RWPE2 (cell line): ENCODE measurements around the gene RPL28.
A peak's percentile ranks its signal among the peaks of the same experiment; 100 is the strongest.

ENCODE experiments used
- ATAC-seq: fragments of 200-7000 bp; cut with Tn5 transposase; 3 replicates; pipeline ENCODE4 v1.9.1; 2021; ENCODE audit warnings: low read depth
- DNase-seq: peaks from one replicate; pipeline ENCODE4 v3.0.0-alpha.2; 2020; ENCODE audit warnings: low spot score
- H3K27ac ChIP-seq: fragments of 450-650 bp; 2 replicates; pipeline ENCODE4 v1.5.1; 2017; ENCODE audit warnings: mild to moderate bottlenecking; ENCODE audit not compliant: poor library complexity, severe bottlenecking
- H3K27me3 ChIP-seq: fragments of 250-450 bp; sonication (Bioruptor Pico); 2 replicates; pipeline ENCODE4 v1.5.1; 2021; ENCODE audit warnings: mild to moderate bottlenecking, moderate library complexity; ENCODE audit not compliant: insufficient read depth, poor library complexity, severe bottlenecking
- H3K36me3 ChIP-seq: fragments of 250-450 bp; sonication (Bioruptor Pico); 2 replicates; pipeline ENCODE4 v1.5.1; 2020; ENCODE audit warnings: low read depth, mild to moderate bottlenecking, moderate library complexity
- H3K4me1 ChIP-seq: fragments of 250-450 bp; sonication (Bioruptor Pico); 2 replicates; pipeline ENCODE4 v1.5.1; 2021; ENCODE audit warnings: mild to moderate bottlenecking, moderate library complexity; ENCODE audit not compliant: insufficient read depth, poor library complexity, severe bottlenecking
- H3K4me3 ChIP-seq: fragments of 250-450 bp; sonication (Bioruptor Pico); 2 replicates; pipeline ENCODE4 v1.5.1; 2021; ENCODE audit warnings: mild to moderate bottlenecking, moderate library complexity; ENCODE audit not compliant: severe bottlenecking
- H3K9me3 ChIP-seq: fragments of 250-450 bp; sonication (Bioruptor Pico); 2 replicates; pipeline ENCODE4 v1.5.1; 2021; ENCODE audit warnings: mild to moderate bottlenecking, moderate library complexity; ENCODE audit not compliant: severe bottlenecking
- TF ChIP-seq, protein P1 (sequence below): fragments of 450-650 bp; IDR thresholded peaks from one replicate; pipeline ENCODE4 v1.5.1; 2017; ENCODE audit warnings: mild to moderate bottlenecking, moderate library complexity; ENCODE audit not compliant: poor library complexity, severe bottlenecking

RPL28 gene

DNA sequence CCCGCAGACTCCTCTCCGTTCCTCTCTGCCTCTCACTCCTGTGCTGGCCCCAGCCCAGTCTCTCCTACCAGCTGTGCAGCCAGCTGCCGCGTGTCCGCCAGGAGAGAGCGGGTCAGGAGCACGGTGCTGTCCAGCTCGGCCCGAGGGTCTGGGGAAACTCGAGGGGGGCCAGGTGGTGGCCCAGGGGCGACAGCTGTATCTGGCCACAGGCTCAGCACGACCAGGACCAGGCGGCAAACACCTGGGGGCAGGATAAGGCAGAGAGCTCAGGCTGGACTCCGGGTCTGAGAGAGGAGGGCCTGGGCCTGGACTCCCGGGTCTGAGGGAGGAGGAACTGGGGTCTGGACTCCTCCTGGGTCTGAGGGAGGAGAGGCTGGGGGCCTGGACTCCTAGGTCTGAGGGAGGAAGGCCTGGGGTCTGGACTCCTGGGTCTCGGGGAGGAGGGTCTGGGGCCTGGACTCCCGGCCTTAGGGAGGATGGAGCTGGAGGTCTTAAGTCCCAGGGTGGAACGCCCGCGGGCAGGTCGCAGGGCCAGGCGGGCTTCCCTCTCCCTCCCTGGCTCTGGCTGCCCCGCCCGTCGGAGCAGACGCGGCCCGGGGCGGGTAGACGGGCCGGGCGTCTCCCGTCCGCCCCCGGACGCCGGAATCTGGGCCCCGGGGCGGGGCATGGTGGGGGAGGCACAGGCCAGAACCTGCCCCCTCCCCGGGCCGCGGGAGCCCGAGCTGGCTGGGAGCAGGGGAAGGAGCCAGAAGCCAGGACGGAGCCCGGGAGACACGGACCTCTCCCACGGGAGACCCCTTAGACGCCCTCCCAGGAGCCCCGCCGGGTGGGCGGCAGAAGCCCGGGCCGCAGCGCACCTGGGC is 16.8 kb upstream of the RPL28 start:
- DNase-seq = peak; percentile 68
- TF ChIP-seq, protein P1, sequence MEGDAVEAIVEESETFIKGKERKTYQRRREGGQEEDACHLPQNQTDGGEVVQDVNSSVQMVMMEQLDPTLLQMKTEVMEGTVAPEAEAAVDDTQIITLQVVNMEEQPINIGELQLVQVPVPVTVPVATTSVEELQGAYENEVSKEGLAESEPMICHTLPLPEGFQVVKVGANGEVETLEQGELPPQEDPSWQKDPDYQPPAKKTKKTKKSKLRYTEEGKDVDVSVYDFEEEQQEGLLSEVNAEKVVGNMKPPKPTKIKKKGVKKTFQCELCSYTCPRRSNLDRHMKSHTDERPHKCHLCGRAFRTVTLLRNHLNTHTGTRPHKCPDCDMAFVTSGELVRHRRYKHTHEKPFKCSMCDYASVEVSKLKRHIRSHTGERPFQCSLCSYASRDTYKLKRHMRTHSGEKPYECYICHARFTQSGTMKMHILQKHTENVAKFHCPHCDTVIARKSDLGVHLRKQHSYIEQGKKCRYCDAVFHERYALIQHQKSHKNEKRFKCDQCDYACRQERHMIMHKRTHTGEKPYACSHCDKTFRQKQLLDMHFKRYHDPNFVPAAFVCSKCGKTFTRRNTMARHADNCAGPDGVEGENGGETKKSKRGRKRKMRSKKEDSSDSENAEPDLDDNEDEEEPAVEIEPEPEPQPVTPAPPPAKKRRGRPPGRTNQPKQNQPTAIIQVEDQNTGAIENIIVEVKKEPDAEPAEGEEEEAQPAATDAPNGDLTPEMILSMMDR = no peak
- Histone ChIP-seq H3K27me3 (no peaks in the 10 kb centered on the region), H3K27ac (peak overlapping the region; percentile 48), H3K4me3 (peak overlapping the region; percentile 26), H3K4me1 (peaks cover 8% of the 10 kb centered on the region), H3K9me3 (no peaks in the 10 kb centered on the region), H3K36me3 (no peaks in the 10 kb centered on the region)
- ATAC-seq = peak; percentile 22; the same call in 2 of the 3 replicates

DNA sequence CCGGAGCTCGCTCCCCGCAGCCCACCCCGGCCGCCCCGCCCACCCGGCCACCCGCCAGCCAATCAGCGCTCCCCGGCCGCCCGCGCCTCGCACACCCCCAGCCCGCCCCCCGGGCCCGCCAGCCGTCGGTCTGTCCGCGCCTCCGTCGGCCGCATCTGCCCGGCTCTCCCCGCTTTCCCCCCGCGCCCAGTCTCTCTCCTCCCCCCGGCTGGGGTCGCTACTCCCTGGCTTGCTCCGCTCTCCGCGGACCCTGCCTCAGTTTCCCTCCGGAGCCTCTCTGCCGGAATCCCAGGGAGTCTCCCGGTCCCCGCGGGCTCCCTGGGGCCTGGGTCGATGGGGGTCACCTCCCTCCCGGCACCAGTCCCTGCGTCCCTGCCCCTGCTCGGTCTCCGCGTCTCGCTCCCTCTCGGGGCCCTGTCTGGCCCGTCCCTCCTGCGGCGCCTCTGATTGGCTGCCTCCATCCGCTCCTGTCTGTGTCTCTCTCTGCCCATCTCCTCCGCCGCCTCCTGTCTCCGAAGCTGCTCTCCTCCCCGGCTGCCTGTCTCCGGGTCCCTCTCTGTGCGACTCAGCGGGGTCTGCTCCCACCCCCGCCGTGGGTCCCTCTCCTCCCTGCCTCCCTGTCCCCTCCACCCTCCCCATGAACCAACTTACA is 16.0 kb upstream of the RPL28 start:
- H3K27me3 ChIP-seq = no peaks in the 10 kb centered on the region
- H3K27ac ChIP-seq = peak overlapping the region; percentile 48
- peak overlapping the region; percentile 46 for H3K4me3 ChIP-seq
- H3K36me3 ChIP-seq = no peaks in the 10 kb centered on the region
- no peaks in the 10 kb centered on the region for H3K9me3 ChIP-seq
- ATAC-seq = peak; percentile 79
- H3K4me1 ChIP-seq = peaks cover 8% of the 10 kb centered on the region
- TF ChIP-seq, protein P1 = no peak
- DNase-seq = peak; percentile 87

- ATAC-seq (peak; percentile 61), DNase-seq (peak; percentile 69)
- Histone ChIP-seq H3K4me3 (peak within 1 kb of the TSS; percentile 46), H3K9me3 (no peaks in the 10 kb centered on the region), H3K27ac (peak within 1 kb of the TSS; percentile 48), H3K36me3 (no peaks in the 10 kb centered on the region), H3K27me3 (no peaks in the 10 kb centered on the region), H3K4me1 (peaks cover 8% of the 10 kb centered on the region)
- TF ChIP-seq, protein P1 = no peak
These were observed 15.3 kb upstream of the RPL28 start, which contains the start of gene IL11 for GRCh38 chr19:55370305-55370988. Gene IL11 (minus strand): TSS chr19:55370463. CDS start chr19:55370310, 153 bp downstream.

- Histone ChIP-seq H3K27me3 (no peaks in the 10 kb centered on the region), H3K4me1 (peaks cover 14% of the 10 kb centered on the region), H3K4me3 (no peak overlapping the region), H3K9me3 (no peaks in the 10 kb centered on the region), H3K27ac (no peak overlapping the region), H3K36me3 (no peaks in the 10 kb centered on the region)
- peak; percentile 71 for DNase-seq
- TF ChIP-seq, protein P1 = no peak
- ATAC-seq = no peak
These were observed 13.2 kb upstream of the RPL28 start for GRCh38 chr19:55372316-55373081.
